ENCODE measurements around the gene ME3. TPM values are rescaled to one million over a fixed set of nuclear protein-coding genes. Genes with fewer than 3 reads are reported as not detected.
A peak's percentile ranks its signal among the peaks of the same experiment; 100 is the strongest.
"Not testable (repeated sequence)": the region's sequence is repeated elsewhere in the genome, so short reads cannot be mapped to it uniquely, and the experiment has no call there.

ME3 gene
- total RNA-seq, 1 donor: 56.9 TPM

GRCh38 chr11:86553265-86553664 is 119.2 kb downstream of the ME3 start:
- no peak for DNase-seq (ENCODE audit: low read depth)
- no peak overlapping the region for H3K4me3 ChIP-seq (ENCODE audit: low read depth, low read length)
- TF ChIP-seq CTCF (IDR thresholded peaks at IDR 0.05; ENCODE audit: insufficient read depth, low read length): no peak

GRCh38 chr11:86551288-86552092 is 120.9 kb downstream of the ME3 start:
- no peak overlapping the region for H3K4me3 ChIP-seq (ENCODE audit: low read depth, low read length)
- DNase-seq (ENCODE audit: low read depth): peak; percentile 98
- no peak for TF ChIP-seq CTCF (IDR thresholded peaks at IDR 0.05; ENCODE audit: insufficient read depth, low read length)

- DNase-seq (ENCODE audit: low read depth): no peak
- TF ChIP-seq CTCF (IDR thresholded peaks at IDR 0.05; ENCODE audit: insufficient read depth, low read length): no peak
- H3K4me3 ChIP-seq (ENCODE audit: low read depth, low read length): no peak overlapping the region
These were observed 121.7 kb downstream of the ME3 start for GRCh38 chr11:86550757-86551156.

- TF ChIP-seq CTCF (IDR thresholded peaks at IDR 0.05; ENCODE audit: insufficient read depth, low read length): no peak
- H3K4me3 ChIP-seq (ENCODE audit: low read depth, low read length): no peak overlapping the region
- peak; percentile 94 for DNase-seq (ENCODE audit: low read depth)
These were observed 124.0 kb downstream of the ME3 start for GRCh38 chr11:86548271-86548917.

- DNase-seq (ENCODE audit: low read depth): peak; percentile 20
- no peak for TF ChIP-seq CTCF (IDR thresholded peaks at IDR 0.05; ENCODE audit: insufficient read depth, low read length)
- no peak overlapping the region for H3K4me3 ChIP-seq (ENCODE audit: low read depth, low read length)
These were observed 124.7 kb downstream of the ME3 start for GRCh38 chr11:86547727-86548126.

GRCh38 chr11:86541299-86541698 is 131.1 kb downstream of the ME3 start:
- DNase-seq (ENCODE audit: low read depth); H3K4me3 ChIP-seq (ENCODE audit: low read depth, low read length): not testable (repeated sequence)

GRCh38 chr11:86538223-86538548 is 134.2 kb downstream of the ME3 start:
- no peak for DNase-seq (ENCODE audit: low read depth)
- no peak overlapping the region for H3K4me3 ChIP-seq (ENCODE audit: low read depth, low read length)
- TF ChIP-seq CTCF (IDR thresholded peaks at IDR 0.05; ENCODE audit: insufficient read depth, low read length): no peak

All from fibroblast of the aortic adventitia (primary cell).